Sigmoid colon (tissue), 4 donors: ENCODE measurements around the gene COBLL1.

Source experiments
- CTCF ChIP-seq, 4 experiments: fragments of 450-650 bp in 3 of 4; fragments of 200-600 bp in 1 of 4; IDR thresholded peaks; one replicate each; pipeline ENCODE4 v1.5.1; 2016 to 2019; ENCODE audit warnings: antibody characterized with exemption in 4 of 4, mild to moderate bottlenecking in 3 of 4, moderate library complexity in 2 of 4
- EP300 ChIP-seq, 4 donors: sonication (generic); formaldehyde crosslinking; IDR thresholded peaks; one replicate each; pipeline ENCODE4 v1.6.1; 2017; ENCODE audit warnings: antibody characterized with exemption in 4 of 4
- POLR2A ChIP-seq, 2 donors: fragments of 450-650 bp; IDR thresholded peaks; one replicate each; pipeline ENCODE4 v1.6.1; 2016; ENCODE audit warnings: antibody characterized with exemption in 2 of 2, mild to moderate bottlenecking in 2 of 2, moderate library complexity in 2 of 2
- POLR2AphosphoS5 ChIP-seq, 4 donors: sonication (generic); formaldehyde crosslinking; IDR thresholded peaks; one replicate each; pipeline ENCODE4 v1.6.1; 2017; ENCODE audit warnings: antibody characterized with exemption in 4 of 4

- TF ChIP-seq POLR2A (IDR thresholded peaks at IDR 0.05) (no peak), POLR2AphosphoS5 (IDR thresholded peaks at IDR 0.05) (no peak), CTCF (IDR thresholded peaks at IDR 0.05) (no peak), EP300 (IDR thresholded peaks at IDR 0.05) (no peak)
Observed at GRCh38 chr2:164779383-164780057, 62.1 kb downstream of the COBLL1 start.
